Measurements from ENCODE around the gene DAP. TPM values are rescaled to one million over a fixed set of nuclear protein-coding genes. Genes with fewer than 3 reads are reported as not detected.

DAP gene
- total RNA-seq, 1 experiment from 2014 or later, result 106 TPM

- CTCF ChIA-PET, result interaction anchor here (0.7 kb wide), 1 partner anchor 172 kb away, joined by 7 read pairs; no protein-coding TSS in a partner anchor
- TF ChIP-seq CTCF (conservative IDR thresholded peaks at IDR 0.05; ENCODE audit: low read depth, low read length) (no peak), EZH2phosphoT487 (IDR thresholded peaks at IDR 0.05; ENCODE audit: borderline replicate concordance, low read length) (no peak), EZH2 (IDR thresholded peaks at IDR 0.05; ENCODE audit: low read length, unreplicated experiment) (no peak)
Measured at GRCh38 chr5:10633271-10634049, 127.6 kb downstream of the DAP start.

GRCh38 chr5:10632110-10632761 lies 128.8 kb downstream of the DAP start:
- intact Hi-C loops (cut with micrococcal nuclease), result no loop called here

More at GRCh38 chr5:10633271-10634049, 127.6 kb downstream of the DAP start:
- Histone ChIP-seq H3K27ac (ENCODE audit: low read length) (no peak overlapping the region), H3K4me3 (ENCODE audit: low read length) (no peak overlapping the region), H3K27me3 (ENCODE audit: low read length) (no peaks in the 10 kb centered on the region), H3F3A (ENCODE audit: low read length, unreplicated experiment) (no peaks in the 10 kb centered on the region), H3K4me1 (ENCODE audit: insufficient read depth, low read length) (peaks cover 13% of the 10 kb centered on the region), H3K9ac (ENCODE audit: low read length) (no peak overlapping the region), H3K9me3 (ENCODE audit: low read length) (no peaks in the 10 kb centered on the region), H3K79me2 (ENCODE audit: low read length) (no peaks in the 10 kb centered on the region), H3K4me2 (ENCODE audit: low read length) (no peak overlapping the region), H3K9me2 (replicated peaks; ENCODE audit: low read length) (no peaks in the 10 kb centered on the region), H4K20me1 (ENCODE audit: low read length) (no peaks in the 10 kb centered on the region), H2AFZ (ENCODE audit: low read length) (no peak overlapping the region), H3K36me3 (ENCODE audit: low read depth, low read length) (peaks cover 9% of the 10 kb centered on the region; the same call in 1 of the 2 replicates)
- BruUV-seq (replicated peaks), result no TSS peak
- ATAC-seq, result no peak
- DNase-seq, result no peak
- POLR2A ChIA-PET (ENCODE audit: unreplicated experiment), result no interaction called here
- intact Hi-C loops (cut with micrococcal nuclease), result no loop called here

More at GRCh38 chr5:10632110-10632761, 128.8 kb downstream of the DAP start:
- H3K27me3 ChIP-seq (ENCODE audit: low read length), result no peaks in the 10 kb centered on the region
- peaks cover 18% of the 10 kb centered on the region for H3K4me1 ChIP-seq (ENCODE audit: insufficient read depth, low read length)
- H3K27ac ChIP-seq (ENCODE audit: low read length), result no peak overlapping the region
- no peaks in the 10 kb centered on the region for H3K79me2 ChIP-seq (ENCODE audit: low read length)
- TF ChIP-seq CTCF (conservative IDR thresholded peaks at IDR 0.05; ENCODE audit: low read depth, low read length), result no peak
- H3K9me3 ChIP-seq (ENCODE audit: low read length), result no peaks in the 10 kb centered on the region
- H3K9me2 ChIP-seq (replicated peaks; ENCODE audit: low read length), result no peaks in the 10 kb centered on the region
- H3K9ac ChIP-seq (ENCODE audit: low read length), result no peak overlapping the region
- ChIA-PET POLR2A (ENCODE audit: unreplicated experiment) (interaction anchor here (0.6 kb wide), 1 partner anchor 222 kb away, joined by 3 read pairs; no protein-coding TSS in a partner anchor), CTCF (interaction anchor here (0.7 kb wide), 1 partner anchor 620 kb away, joined by 3 read pairs; no protein-coding TSS in a partner anchor)
- no peaks in the 10 kb centered on the region for H3F3A ChIP-seq (ENCODE audit: low read length, unreplicated experiment)
- no TSS peak for BruUV-seq (replicated peaks)
- DNase-seq, result no peak
- ATAC-seq, result no peak
- H2AFZ ChIP-seq (ENCODE audit: low read length), result no peak overlapping the region
- H3K36me3 ChIP-seq (ENCODE audit: low read depth, low read length), result no peaks in the 10 kb centered on the region
- H4K20me1 ChIP-seq (ENCODE audit: low read length), result no peaks in the 10 kb centered on the region
- H3K4me3 ChIP-seq (ENCODE audit: low read length), result no peak overlapping the region
- no peak overlapping the region for H3K4me2 ChIP-seq (ENCODE audit: low read length)

Measured in PC-3 (cell line).